Stomach (tissue), 9 donors: ENCODE results near the gene CKLF. TPM values are rescaled to one million over a fixed set of nuclear protein-coding genes. Genes with fewer than 3 reads are reported as not detected.

Experiments used
- DNase-seq, 2 donors: peaks; one replicate each; pipeline versions ENCODE4 v3.0.0 to v3.0.0-alpha.2; 2013 to 2019
- H3K27ac ChIP-seq, 5 donors: fragments of 200-600 bp in 4 of 5; sonication (generic) in 4 of 5; one replicate each; pipeline ENCODE4 v1.5.1; 2013 to 2019; ENCODE audit warnings: mild to moderate bottlenecking in 1 of 5, moderate library complexity in 1 of 5
- H3K27me3 ChIP-seq, 3 donors: fragments of 200-600 bp; sonication (generic); one replicate each; pipeline ENCODE4 v1.5.1; 2017 to 2019; ENCODE audit warnings: mixed run types in 1 of 3
- H3K36me3 ChIP-seq, 4 donors: fragments of 200-600 bp; sonication (generic); 1 replicate in 3 of 4; 2 replicates in 1 of 4; pipeline ENCODE4 v1.5.1; 2016 to 2019
- H3K4me1 ChIP-seq, 4 donors: fragments of 200-600 bp; sonication (generic); one replicate each; pipeline ENCODE4 v1.5.1; 2016 to 2019
- H3K4me3 ChIP-seq, 4 donors: fragments of 200-600 bp; sonication (generic) in 3 of 4; one replicate each; pipeline ENCODE4 v1.5.1; 2016 to 2019; ENCODE audit warnings: mild to moderate bottlenecking in 1 of 4
- H3K9me3 ChIP-seq, 4 donors: fragments of 200-600 bp; sonication (generic); one replicate each; pipeline ENCODE4 v1.5.1; 2016 to 2019
- CTCF ChIP-seq, 7 experiments: fragments of 450-650 bp in 4 of 7; fragments of 200-600 bp in 3 of 7; sonication (generic) in 3 of 7; IDR thresholded peaks; one replicate each; pipeline ENCODE4 v1.5.1; 2016 to 2019; ENCODE audit warnings: antibody characterized with exemption in 7 of 7, control low read depth in 2 of 7, mild to moderate bottlenecking in 1 of 7
- EP300 ChIP-seq: sonication (generic); formaldehyde crosslinking; IDR thresholded peaks from one replicate; pipeline ENCODE4 v1.6.1; 2017; ENCODE audit warnings: antibody characterized with exemption
- POLR2A ChIP-seq, 4 donors: fragments of 450-650 bp; IDR thresholded peaks; one replicate each; pipeline ENCODE4 v1.6.1; 2016; ENCODE audit warnings: antibody characterized with exemption in 4 of 4, control low read depth in 2 of 4, mild to moderate bottlenecking in 1 of 4, moderate library complexity in 1 of 4
- POLR2AphosphoS5 ChIP-seq, 3 donors: sonication (generic); formaldehyde crosslinking; IDR thresholded peaks; one replicate each; pipeline ENCODE4 v1.6.1; 2016; ENCODE audit warnings: antibody characterized with exemption in 3 of 3
- WGBS, 5 donors: extraction: QIAGEN DNeasy Blood & Tissue Kit in 3 of 5; methylation state at CpG; one replicate each; pipeline versions ENCODE4 v1.1.5 to v1.1.7; 2013 to 2018; 5-methylcytosine and 5-hydroxymethylcytosine counted together
- intact Hi-C: fragments of 100-400 bp; cut with DNase I; formaldehyde crosslinking; loops from one replicate; pipeline ENCODE4 v1.15.1; 2023; ENCODE audit warnings: low total_unique reads
- polyA plus RNA-seq, 3 donors: library from polyadenylated mRNA; stranded (reverse); fragments of 200-250 nt; gene quantifications; one replicate each; pipeline ENCODE4 v1.2.3, GENCODE V29; 2013
- total RNA-seq, 5 donors: library from RNA; depleted of rRNA; stranded (reverse); fragments of >200 nt; gene quantifications; one replicate each; pipeline versions ENCODE4 v1.1.0 to v1.2.3, GENCODE V29; 2014 to 2016
- donor health status: healthy with polysubstance abuse.
- donor health status: Bipolar disorder and iron deficiency.
- donor health status: healthy.

The CKLF gene
- total and polyA plus RNA-seq, 8 donors: 4.1 to 35.7 (median 25.2) TPM; not detected in 1

- peaks cover 0 to 10% (median 0%) of the 10 kb centered on the region in 3 donors for H3K27me3 ChIP-seq
Measured at GRCh38 chr16:66599726-66600125, 47.4 kb downstream of the CKLF start.

GRCh38 chr16:66600477-66600876 lies 48.1 kb downstream of the CKLF start:
- intact Hi-C loops: loop anchor here (5.0 kb wide), 1 partner anchor 193 kb away; no protein-coding TSS in a partner anchor
- Histone ChIP-seq H3K4me3 (no peak overlapping the region), H3K27ac (no peak overlapping the region), H3K9me3 (no peaks in the 10 kb centered on the region), H3K27me3 (peaks cover 0 to 17% (median 6%) of the 10 kb centered on the region in 3 donors), H3K36me3 (no peaks in the 10 kb centered on the region), H3K4me1 (peaks cover 14 to 22% (median 22%) of the 10 kb centered on the region in 4 donors)
- no peak for DNase-seq
- no peak for TF ChIP-seq EP300
- no peak for TF ChIP-seq CTCF (IDR thresholded peaks at IDR 0.05)
- no peak for TF ChIP-seq POLR2AphosphoS5 (IDR thresholded peaks at IDR 0.05)
- TF ChIP-seq POLR2A (IDR thresholded peaks at IDR 0.05): no peak
- WGBS, 5 donors: 89 to 100% (median 95%) methylated on average over 1 of the region's 1 CpG

More at GRCh38 chr16:66599726-66600125, 47.4 kb downstream of the CKLF start:
- H3K36me3 ChIP-seq: no peaks in the 10 kb centered on the region
- peaks cover 11 to 16% (median 14%) of the 10 kb centered on the region in 4 donors for H3K4me1 ChIP-seq
- 90 to 96% (median 95%) methylated on average over 4 of the region's 4 CpGs for WGBS, 5 donors
- no peak overlapping the region for H3K27ac ChIP-seq
- no peaks in the 10 kb centered on the region for H3K9me3 ChIP-seq
- no peak overlapping the region for H3K4me3 ChIP-seq
- TF ChIP-seq POLR2AphosphoS5 (IDR thresholded peaks at IDR 0.05) (no peak), CTCF (IDR thresholded peaks at IDR 0.05) (no peak), EP300 (no peak), POLR2A (IDR thresholded peaks at IDR 0.05) (no peak)
- intact Hi-C loops: loop anchor here (5.0 kb wide), 1 partner anchor 192 kb away; no protein-coding TSS in a partner anchor
- no peak for DNase-seq

- 93 to 98% (median 94%) methylated on average over 5 of the region's 5 CpGs for WGBS, 5 donors
- Histone ChIP-seq H3K27ac (no peak overlapping the region), H3K36me3 (no peaks in the 10 kb centered on the region), H3K4me1 (peaks cover 24 to 32% (median 31%) of the 10 kb centered on the region in 4 donors), H3K27me3 (peaks cover 0 to 20% (median 7%) of the 10 kb centered on the region in 3 donors), H3K9me3 (no peaks in the 10 kb centered on the region), H3K4me3 (no peak overlapping the region)
- intact Hi-C loops: loop anchor here (5.0 kb wide), 1 partner anchor 194 kb away; no protein-coding TSS in a partner anchor
- no peak for TF ChIP-seq POLR2AphosphoS5 (IDR thresholded peaks at IDR 0.05)
- no peak for TF ChIP-seq EP300
- TF ChIP-seq POLR2A (IDR thresholded peaks at IDR 0.05): no peak
- TF ChIP-seq CTCF (IDR thresholded peaks at IDR 0.05): no peak
- no peak for DNase-seq
Measured at GRCh38 chr16:66601471-66601870, 49.1 kb downstream of the CKLF start.

- TF ChIP-seq CTCF (IDR thresholded peaks at IDR 0.05) (no peak), EP300 (no peak), POLR2A (IDR thresholded peaks at IDR 0.05) (no peak), POLR2AphosphoS5 (IDR thresholded peaks at IDR 0.05) (peak in 1 of 3 donors; percentile 14)
- intact Hi-C loops: loop anchor here (5.0 kb wide), 1 partner anchor 196 kb away; no protein-coding TSS in a partner anchor
- Histone ChIP-seq H3K4me1 (peaks cover 26 to 52% (median 44%) of the 10 kb centered on the region in 4 donors), H3K4me3 (peak overlapping the region; percentile 58 to 76 (median 67)), H3K36me3 (no peaks in the 10 kb centered on the region), H3K9me3 (no peaks in the 10 kb centered on the region), H3K27me3 (peaks cover 0 to 20% (median 7%) of the 10 kb centered on the region in 3 donors), H3K27ac (peak overlapping the region; percentile 23 to 92 (median 85))
- WGBS, 5 donors: 18 to 46% (median 36%) methylated on average over 32 of the region's 32 CpGs
- DNase-seq: peak; percentile 37 to 90
Measured at GRCh38 chr16:66603537-66604375, 51.4 kb downstream of the CKLF start.
